Left renal cortex interstitium (tissue), 4 donors: ENCODE data around the gene GRAMD2B. TPM values are rescaled to one million over a fixed set of nuclear protein-coding genes. Genes with fewer than 3 reads are reported as not detected.

Experiments
- DNase-seq, 4 donors: peaks; one replicate each; pipeline ENCODE4 v3.0.0-alpha.2; 2013; ENCODE audit warnings: low read depth in 4 of 4, low spot score in 2 of 4, missing footprints in 1 of 4
- polyA plus RNA-seq, 4 donors: library from polyadenylated mRNA; unstranded; fragments of 120-200 nt; gene quantifications; one replicate each; pipeline ENCODE4 v1.2.1, GENCODE V29; 2013; ENCODE audit not compliant: insufficient read length in 4 of 4

The GRAMD2B gene
- polyA plus RNA-seq, 4 donors = 19.0 to 27.9 (median 26.5) TPM

GRCh38 chr5:126472538-126472889 is 49.3 kb downstream of the GRAMD2B start:
- no peak for DNase-seq

GRCh38 chr5:126477294-126478117 is 54.3 kb downstream of the GRAMD2B start:
- no peak for DNase-seq

GRCh38 chr5:126479810-126480209 is 56.6 kb downstream of the GRAMD2B start:
- DNase-seq = no peak

GRCh38 chr5:126480824-126481223 is 57.6 kb downstream of the GRAMD2B start:
- DNase-seq = no peak

GRCh38 chr5:126481243-126481642 is 58.0 kb downstream of the GRAMD2B start:
- no peak for DNase-seq

GRCh38 chr5:126482591-126482990 is 59.4 kb downstream of the GRAMD2B start:
- DNase-seq = no peak

- DNase-seq = no peak
These were observed 59.9 kb downstream of the GRAMD2B start for GRCh38 chr5:126483156-126483555.

- DNase-seq = no peak
These were observed 61.0 kb downstream of the GRAMD2B start for GRCh38 chr5:126484253-126484652.

GRCh38 chr5:126486332-126486731 is 63.1 kb downstream of the GRAMD2B start:
- DNase-seq = no peak

GRCh38 chr5:126487596-126487995 is 64.4 kb downstream of the GRAMD2B start:
- no peak for DNase-seq

- no peak for DNase-seq
These were observed 65.3 kb downstream of the GRAMD2B start for GRCh38 chr5:126488443-126489065.

GRCh38 chr5:126490167-126490940 is 67.1 kb downstream of the GRAMD2B start:
- DNase-seq = no peak

- DNase-seq = no peak
These were observed 69.7 kb downstream of the GRAMD2B start for GRCh38 chr5:126492939-126493338.

GRCh38 chr5:126494393-126494792 is 71.2 kb downstream of the GRAMD2B start:
- DNase-seq = no peak

GRCh38 chr5:126497506-126497905 is 74.3 kb downstream of the GRAMD2B start:
- DNase-seq = no peak

GRCh38 chr5:126499278-126499677 is 76.1 kb downstream of the GRAMD2B start:
- no peak for DNase-seq

- DNase-seq = no peak
These were observed 76.7 kb downstream of the GRAMD2B start for GRCh38 chr5:126499853-126500342.

- DNase-seq = no peak
These were observed 78.2 kb downstream of the GRAMD2B start for GRCh38 chr5:126501448-126501847.

GRCh38 chr5:126503602-126504104 is 80.4 kb downstream of the GRAMD2B start:
- no peak for DNase-seq

GRCh38 chr5:126506079-126506478 is 82.9 kb downstream of the GRAMD2B start:
- no peak for DNase-seq
